ENCODE data around the gene GAS2L3.

The GAS2L3 gene

DNA sequence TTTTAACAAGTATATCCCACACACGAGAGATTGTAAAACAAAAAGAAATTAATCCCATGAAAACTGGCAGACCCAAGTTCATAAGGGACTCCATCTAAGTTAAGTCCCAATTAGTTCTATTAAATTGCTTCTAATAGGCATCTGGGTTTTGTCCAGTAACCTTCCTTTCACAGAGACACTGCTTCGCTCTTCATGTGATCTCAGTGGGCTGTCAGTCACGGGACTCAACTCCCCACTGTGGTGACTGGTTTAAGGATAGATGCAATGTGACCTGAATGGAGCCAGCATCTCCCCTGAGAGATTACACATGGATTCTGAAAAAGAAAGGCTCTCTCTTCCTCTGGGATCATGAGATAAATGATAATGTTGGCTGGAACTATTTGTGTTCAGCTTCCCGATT is 96.4 kb downstream of the GAS2L3 start:
- no peak for DNase-seq
- Histone ChIP-seq H3K79me2 (ENCODE audit: insufficient read depth, low read length) (no peaks in the 10 kb centered on the region), H3K27me3 (ENCODE audit: insufficient read depth, low read length, poor library complexity) (no peaks in the 10 kb centered on the region), H3K4me3 (ENCODE audit: low read depth in 1 of 2, low read length in 2 of 2) (no peak overlapping the region), H3K4me2 (ENCODE audit: insufficient read depth, low read length) (no peak overlapping the region), H3K27ac (ENCODE audit: low read length) (no peak overlapping the region), H3K36me3 (ENCODE audit: insufficient read depth, low read length) (no peaks in the 10 kb centered on the region), H3K9ac (ENCODE audit: low read depth, low read length) (no peak overlapping the region), H4K20me1 (ENCODE audit: insufficient read depth, low read length) (no peaks in the 10 kb centered on the region), H2AFZ (ENCODE audit: low read depth, low read length) (no peak overlapping the region), H3K4me1 (ENCODE audit: insufficient read depth, low read length) (no peaks in the 10 kb centered on the region), H3K9me3 (ENCODE audit: insufficient read depth, low read length, severe bottlenecking) (no peaks in the 10 kb centered on the region)
- TF ChIP-seq EZH2 (IDR thresholded peaks at IDR 0.05; ENCODE audit: borderline replicate concordance, low read depth, low read length, severe bottlenecking), result no peak
- TF ChIP-seq, protein P1, sequence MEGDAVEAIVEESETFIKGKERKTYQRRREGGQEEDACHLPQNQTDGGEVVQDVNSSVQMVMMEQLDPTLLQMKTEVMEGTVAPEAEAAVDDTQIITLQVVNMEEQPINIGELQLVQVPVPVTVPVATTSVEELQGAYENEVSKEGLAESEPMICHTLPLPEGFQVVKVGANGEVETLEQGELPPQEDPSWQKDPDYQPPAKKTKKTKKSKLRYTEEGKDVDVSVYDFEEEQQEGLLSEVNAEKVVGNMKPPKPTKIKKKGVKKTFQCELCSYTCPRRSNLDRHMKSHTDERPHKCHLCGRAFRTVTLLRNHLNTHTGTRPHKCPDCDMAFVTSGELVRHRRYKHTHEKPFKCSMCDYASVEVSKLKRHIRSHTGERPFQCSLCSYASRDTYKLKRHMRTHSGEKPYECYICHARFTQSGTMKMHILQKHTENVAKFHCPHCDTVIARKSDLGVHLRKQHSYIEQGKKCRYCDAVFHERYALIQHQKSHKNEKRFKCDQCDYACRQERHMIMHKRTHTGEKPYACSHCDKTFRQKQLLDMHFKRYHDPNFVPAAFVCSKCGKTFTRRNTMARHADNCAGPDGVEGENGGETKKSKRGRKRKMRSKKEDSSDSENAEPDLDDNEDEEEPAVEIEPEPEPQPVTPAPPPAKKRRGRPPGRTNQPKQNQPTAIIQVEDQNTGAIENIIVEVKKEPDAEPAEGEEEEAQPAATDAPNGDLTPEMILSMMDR (IDR thresholded peaks at IDR 0.05; ENCODE audit: borderline replicate concordance, extremely low read depth, low read length, poor library complexity, severe bottlenecking), result no peak
- no peak for ATAC-seq (ENCODE audit: insufficient read depth, low read depth)

DNA sequence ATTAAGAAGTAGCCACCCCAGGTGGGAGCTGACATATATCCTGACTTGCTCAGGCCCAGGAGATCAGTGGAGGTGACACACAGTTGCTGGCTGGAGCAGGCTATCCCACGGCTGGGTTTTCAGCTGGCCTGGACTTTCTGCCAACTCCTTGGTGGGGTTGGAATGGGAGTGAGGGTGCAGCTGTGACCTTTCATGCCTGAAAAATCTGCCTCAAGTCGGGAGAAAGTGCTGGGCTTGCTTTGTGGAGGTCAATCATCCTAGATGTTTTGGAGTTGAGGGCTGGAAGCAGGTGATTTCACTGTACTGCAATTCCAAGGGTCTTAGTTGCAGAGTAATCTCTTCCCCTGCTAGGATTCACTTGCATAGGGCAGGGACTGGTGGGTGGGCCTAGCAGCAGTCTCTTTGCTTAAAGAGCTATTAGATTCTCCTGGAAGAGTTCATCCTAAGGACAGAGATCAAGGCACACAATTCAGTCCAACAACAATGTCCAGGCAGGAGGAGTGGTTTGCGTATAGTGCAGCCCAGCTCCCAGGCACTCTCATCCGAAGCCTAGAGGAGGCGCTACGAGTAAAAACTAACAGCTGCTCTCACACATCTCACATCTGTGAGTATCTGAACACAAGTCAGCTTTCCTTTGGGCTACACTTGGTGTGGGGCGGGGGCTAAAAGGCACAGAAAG is 98.1 kb downstream of the GAS2L3 start:
- Histone ChIP-seq H3K36me3 (ENCODE audit: insufficient read depth, low read length) (no peaks in the 10 kb centered on the region), H3K79me2 (ENCODE audit: insufficient read depth, low read length) (no peaks in the 10 kb centered on the region), H4K20me1 (ENCODE audit: insufficient read depth, low read length) (no peaks in the 10 kb centered on the region), H3K27ac (ENCODE audit: low read length) (no peak overlapping the region), H3K27me3 (ENCODE audit: insufficient read depth, low read length, poor library complexity) (no peaks in the 10 kb centered on the region), H3K4me3 (ENCODE audit: low read depth in 1 of 2, low read length in 2 of 2) (no peak overlapping the region), H3K4me2 (ENCODE audit: insufficient read depth, low read length) (no peak overlapping the region), H3K9me3 (ENCODE audit: insufficient read depth, low read length, severe bottlenecking) (no peaks in the 10 kb centered on the region), H3K4me1 (ENCODE audit: insufficient read depth, low read length) (no peaks in the 10 kb centered on the region), H3K9ac (ENCODE audit: low read depth, low read length) (no peak overlapping the region), H2AFZ (ENCODE audit: low read depth, low read length) (no peak overlapping the region)
- DNase-seq, result no peak
- ATAC-seq (ENCODE audit: insufficient read depth, low read depth), result no peak
- TF ChIP-seq, protein P1 (IDR thresholded peaks at IDR 0.05; ENCODE audit: borderline replicate concordance, extremely low read depth, low read length, poor library complexity, severe bottlenecking), result no peak
- TF ChIP-seq EZH2 (IDR thresholded peaks at IDR 0.05; ENCODE audit: borderline replicate concordance, low read depth, low read length, severe bottlenecking), result no peak

DNA sequence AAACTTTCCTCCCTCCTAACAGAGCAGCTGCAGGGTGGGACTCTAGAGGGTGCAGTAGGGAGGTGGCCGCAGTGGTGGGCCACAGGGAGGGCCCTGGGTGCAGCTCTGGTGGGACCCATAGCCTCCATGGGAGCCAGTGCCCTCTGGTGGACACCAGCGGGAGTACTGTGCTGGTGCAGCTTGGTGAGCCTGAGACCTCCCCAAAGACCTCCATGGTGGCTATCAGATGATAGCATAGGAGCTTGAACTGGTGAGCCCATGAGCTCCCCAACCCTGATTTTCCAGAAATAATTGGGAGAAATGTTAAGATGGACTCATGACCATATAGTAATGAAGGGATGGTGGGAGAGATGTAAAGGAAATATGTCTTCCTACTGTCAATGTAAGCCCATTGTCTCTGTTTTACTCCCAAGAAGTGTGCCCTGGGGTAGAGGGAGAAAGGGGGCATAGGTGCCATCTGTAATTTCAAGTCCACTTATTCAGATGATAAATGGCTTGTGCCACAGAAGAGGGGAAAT is 98.7 kb downstream of the GAS2L3 start:
- ATAC-seq (ENCODE audit: insufficient read depth, low read depth), result peak; percentile 82

More for the DNA sequence above, 98.7 kb downstream of the GAS2L3 start:
- H4K20me1 ChIP-seq (ENCODE audit: insufficient read depth, low read length), result no peaks in the 10 kb centered on the region
- no peak overlapping the region for H3K4me2 ChIP-seq (ENCODE audit: insufficient read depth, low read length)
- TF ChIP-seq, protein P1 (IDR thresholded peaks at IDR 0.05; ENCODE audit: borderline replicate concordance, extremely low read depth, low read length, poor library complexity, severe bottlenecking), result peak; percentile 68
- no peak for TF ChIP-seq EZH2 (IDR thresholded peaks at IDR 0.05; ENCODE audit: borderline replicate concordance, low read depth, low read length, severe bottlenecking)
- no peak overlapping the region for H2AFZ ChIP-seq (ENCODE audit: low read depth, low read length)
- peak; percentile 47 for DNase-seq
- H3K9ac ChIP-seq (ENCODE audit: low read depth, low read length), result no peak overlapping the region
- no peak overlapping the region for H3K27ac ChIP-seq (ENCODE audit: low read length)
- no peak overlapping the region for H3K4me3 ChIP-seq (ENCODE audit: low read depth in 1 of 2, low read length in 2 of 2)
- H3K9me3 ChIP-seq (ENCODE audit: insufficient read depth, low read length, severe bottlenecking), result no peaks in the 10 kb centered on the region
- no peaks in the 10 kb centered on the region for H3K27me3 ChIP-seq (ENCODE audit: insufficient read depth, low read length, poor library complexity)
- H3K36me3 ChIP-seq (ENCODE audit: insufficient read depth, low read length), result no peaks in the 10 kb centered on the region
- H3K4me1 ChIP-seq (ENCODE audit: insufficient read depth, low read length), result no peaks in the 10 kb centered on the region
- H3K79me2 ChIP-seq (ENCODE audit: insufficient read depth, low read length), result no peaks in the 10 kb centered on the region

Measured in DND-41 (cell line).